ENCODE measurements around the gene TMEM119.

DNA sequence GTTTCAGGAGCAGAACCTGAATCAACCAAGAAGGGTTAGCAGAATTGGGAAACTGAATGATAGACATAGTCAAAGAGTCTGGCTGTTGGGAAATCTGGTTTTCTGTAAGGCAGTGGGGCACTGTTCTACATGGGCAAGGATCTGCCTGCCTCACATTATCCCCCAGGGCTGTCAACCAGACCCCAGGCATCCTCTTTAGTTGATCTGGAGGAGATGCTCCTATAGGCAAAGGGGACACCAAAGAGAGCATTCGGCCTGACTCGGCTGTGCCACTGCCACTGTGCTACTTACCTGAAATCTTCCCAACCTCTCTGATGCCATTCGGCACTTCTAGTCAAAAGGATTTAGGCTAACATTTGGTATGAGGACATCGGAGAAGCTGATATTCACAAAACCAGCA lies 31.4 kb downstream of the TMEM119 start:
- TF ChIP-seq, protein P1, sequence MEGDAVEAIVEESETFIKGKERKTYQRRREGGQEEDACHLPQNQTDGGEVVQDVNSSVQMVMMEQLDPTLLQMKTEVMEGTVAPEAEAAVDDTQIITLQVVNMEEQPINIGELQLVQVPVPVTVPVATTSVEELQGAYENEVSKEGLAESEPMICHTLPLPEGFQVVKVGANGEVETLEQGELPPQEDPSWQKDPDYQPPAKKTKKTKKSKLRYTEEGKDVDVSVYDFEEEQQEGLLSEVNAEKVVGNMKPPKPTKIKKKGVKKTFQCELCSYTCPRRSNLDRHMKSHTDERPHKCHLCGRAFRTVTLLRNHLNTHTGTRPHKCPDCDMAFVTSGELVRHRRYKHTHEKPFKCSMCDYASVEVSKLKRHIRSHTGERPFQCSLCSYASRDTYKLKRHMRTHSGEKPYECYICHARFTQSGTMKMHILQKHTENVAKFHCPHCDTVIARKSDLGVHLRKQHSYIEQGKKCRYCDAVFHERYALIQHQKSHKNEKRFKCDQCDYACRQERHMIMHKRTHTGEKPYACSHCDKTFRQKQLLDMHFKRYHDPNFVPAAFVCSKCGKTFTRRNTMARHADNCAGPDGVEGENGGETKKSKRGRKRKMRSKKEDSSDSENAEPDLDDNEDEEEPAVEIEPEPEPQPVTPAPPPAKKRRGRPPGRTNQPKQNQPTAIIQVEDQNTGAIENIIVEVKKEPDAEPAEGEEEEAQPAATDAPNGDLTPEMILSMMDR (IDR thresholded peaks at IDR 0.05), result no peak
- TF ChIP-seq POLR2A (IDR thresholded peaks at IDR 0.05), result no peak
